Nephron (organoid): ENCODE results near the gene LRP10.

Source experiments
- H3K27ac Mint-ChIP-seq, 3 experiments: 2 replicates each; pipeline ENCODE4 v1.8.0; 2020; ENCODE audit warnings: mixed read lengths in 3 of 3, mild to moderate bottlenecking in 2 of 3, moderate library complexity in 1 of 3
- H3K27me3 Mint-ChIP-seq: 2 replicates; pipeline ENCODE4 v1.8.0; 2021; ENCODE audit warnings: low read depth, mild to moderate bottlenecking, moderate library complexity, mixed read lengths
- H3K36me3 Mint-ChIP-seq: 2 replicates; pipeline ENCODE4 v1.8.0; 2020; ENCODE audit warnings: low read depth, mixed read lengths
- H3K4me1 Mint-ChIP-seq: 2 replicates; pipeline ENCODE4 v1.8.0; 2020; ENCODE audit warnings: mixed read lengths
- H3K4me3 Mint-ChIP-seq, 3 experiments: 2 replicates each; pipeline ENCODE4 v1.8.0; 2020; ENCODE audit warnings: mild to moderate bottlenecking in 3 of 3, mixed read lengths in 3 of 3, moderate library complexity in 2 of 3
- H3K9me3 Mint-ChIP-seq: 2 replicates; pipeline ENCODE4 v1.8.0; 2020; ENCODE audit warnings: mixed read lengths
- TF ChIP-seq, protein P1 (sequence below), 3 experiments: fragments of 200-600 bp; sonication (generic); IDR thresholded peaks; one replicate each; pipeline ENCODE4 v1.5.0; 2021; ENCODE audit warnings: antibody characterized with exemption in 3 of 3; ENCODE audit not compliant: unreplicated experiment in 3 of 3

The LRP10 gene

DNA sequence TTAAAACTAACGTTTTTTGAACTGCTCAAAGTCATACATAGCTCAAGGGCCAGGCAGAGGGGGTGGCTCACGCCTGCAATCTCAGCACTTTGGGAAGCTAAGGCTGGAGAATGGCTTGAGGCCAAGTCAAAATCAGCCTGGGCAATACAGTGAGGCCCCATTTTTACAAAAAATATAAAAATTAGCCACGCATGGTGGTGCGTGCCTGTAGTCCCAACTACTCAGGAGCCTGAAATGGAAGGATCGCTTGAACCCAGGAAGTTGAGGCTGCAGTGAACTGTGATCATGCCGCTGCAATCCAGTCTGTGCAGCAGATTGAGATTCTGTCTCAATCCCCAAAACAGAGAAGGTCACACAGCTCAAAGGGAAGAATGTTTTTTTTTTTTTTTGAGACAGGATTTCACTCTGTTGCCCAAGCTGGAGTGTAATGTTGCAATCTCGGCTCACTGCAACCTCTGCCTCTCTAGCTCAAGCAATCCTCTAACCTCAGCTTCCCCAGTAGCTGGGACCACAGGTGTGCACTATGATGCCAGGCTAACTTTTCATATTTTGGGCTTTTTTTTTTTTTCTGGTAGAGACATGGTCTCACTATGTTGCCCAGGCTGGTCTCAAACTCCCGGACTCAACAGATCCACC lies 44.5 kb downstream of the LRP10 start:
- H3K27me3 Mint-ChIP-seq: no peaks in the 10 kb centered on the region
- no peak overlapping the region for H3K27ac Mint-ChIP-seq
- TF ChIP-seq, protein P1, sequence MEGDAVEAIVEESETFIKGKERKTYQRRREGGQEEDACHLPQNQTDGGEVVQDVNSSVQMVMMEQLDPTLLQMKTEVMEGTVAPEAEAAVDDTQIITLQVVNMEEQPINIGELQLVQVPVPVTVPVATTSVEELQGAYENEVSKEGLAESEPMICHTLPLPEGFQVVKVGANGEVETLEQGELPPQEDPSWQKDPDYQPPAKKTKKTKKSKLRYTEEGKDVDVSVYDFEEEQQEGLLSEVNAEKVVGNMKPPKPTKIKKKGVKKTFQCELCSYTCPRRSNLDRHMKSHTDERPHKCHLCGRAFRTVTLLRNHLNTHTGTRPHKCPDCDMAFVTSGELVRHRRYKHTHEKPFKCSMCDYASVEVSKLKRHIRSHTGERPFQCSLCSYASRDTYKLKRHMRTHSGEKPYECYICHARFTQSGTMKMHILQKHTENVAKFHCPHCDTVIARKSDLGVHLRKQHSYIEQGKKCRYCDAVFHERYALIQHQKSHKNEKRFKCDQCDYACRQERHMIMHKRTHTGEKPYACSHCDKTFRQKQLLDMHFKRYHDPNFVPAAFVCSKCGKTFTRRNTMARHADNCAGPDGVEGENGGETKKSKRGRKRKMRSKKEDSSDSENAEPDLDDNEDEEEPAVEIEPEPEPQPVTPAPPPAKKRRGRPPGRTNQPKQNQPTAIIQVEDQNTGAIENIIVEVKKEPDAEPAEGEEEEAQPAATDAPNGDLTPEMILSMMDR (IDR thresholded peaks at IDR 0.05; ENCODE audit: unreplicated experiment in 3 of 3): no peak
- peak overlapping the region in 2 of 3 experiments; percentile 50 to 54 for H3K4me3 Mint-ChIP-seq
- no peaks in the 10 kb centered on the region for H3K9me3 Mint-ChIP-seq
- peaks cover 59% of the 10 kb centered on the region for H3K36me3 Mint-ChIP-seq
- H3K4me1 Mint-ChIP-seq: peaks cover 27% of the 10 kb centered on the region

DNA sequence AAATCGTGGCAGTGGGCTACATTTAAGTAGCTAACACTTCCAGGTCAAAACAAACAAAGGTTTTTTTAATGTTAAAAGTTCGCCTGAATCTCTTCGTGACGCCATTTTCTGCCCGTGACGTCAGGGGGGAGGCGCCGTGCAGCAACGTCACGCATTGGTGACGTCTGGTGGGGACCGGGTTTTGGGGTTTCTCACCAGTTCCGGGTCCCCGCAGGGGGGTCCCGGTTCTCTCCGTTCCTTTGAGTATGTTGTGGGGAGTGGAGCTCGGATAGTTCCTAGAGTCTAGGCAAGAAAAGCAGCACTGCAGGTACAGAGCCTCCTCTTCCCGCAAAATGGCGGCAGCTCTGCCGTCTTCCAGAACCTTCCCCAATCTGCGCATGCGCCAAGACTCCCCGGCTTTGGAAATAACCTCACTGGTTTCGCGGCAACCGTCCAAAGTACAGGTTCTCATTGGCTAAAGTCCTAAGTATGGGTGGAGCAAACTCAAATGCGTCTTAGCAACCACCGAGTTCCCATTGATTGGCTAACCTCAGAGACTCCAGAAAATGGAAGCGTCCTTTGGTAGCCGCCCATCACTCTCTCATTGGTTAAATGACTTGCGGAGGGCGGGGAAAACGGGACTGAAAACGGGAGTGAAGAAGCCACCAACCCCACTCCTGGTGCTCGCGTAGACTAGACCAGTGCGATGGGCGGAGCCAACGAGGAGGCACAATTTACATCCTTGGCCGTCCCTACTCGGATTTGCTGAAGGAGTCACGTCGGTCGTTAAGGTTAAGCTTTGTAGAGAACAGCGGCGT lies 47.5 kb downstream of the LRP10 start, which contains the start of gene RBM23:
Gene RBM23, minus strand, starts transcription at position 346 of the 797 bp plus-strand sequence.
- no peaks in the 10 kb centered on the region for H3K9me3 Mint-ChIP-seq
- TF ChIP-seq, protein P1 (IDR thresholded peaks at IDR 0.05; ENCODE audit: unreplicated experiment in 3 of 3): no peak
- H3K4me3 Mint-ChIP-seq: peak within 1 kb of the TSS; percentile 91 to 94 (median 91)
- no peaks in the 10 kb centered on the region for H3K27me3 Mint-ChIP-seq
- H3K4me1 Mint-ChIP-seq: peaks cover 18% of the 10 kb centered on the region
- peak within 1 kb of the TSS; percentile 98 to 99 (median 99) for H3K27ac Mint-ChIP-seq
- H3K36me3 Mint-ChIP-seq: peaks cover 64% of the 10 kb centered on the region

DNA sequence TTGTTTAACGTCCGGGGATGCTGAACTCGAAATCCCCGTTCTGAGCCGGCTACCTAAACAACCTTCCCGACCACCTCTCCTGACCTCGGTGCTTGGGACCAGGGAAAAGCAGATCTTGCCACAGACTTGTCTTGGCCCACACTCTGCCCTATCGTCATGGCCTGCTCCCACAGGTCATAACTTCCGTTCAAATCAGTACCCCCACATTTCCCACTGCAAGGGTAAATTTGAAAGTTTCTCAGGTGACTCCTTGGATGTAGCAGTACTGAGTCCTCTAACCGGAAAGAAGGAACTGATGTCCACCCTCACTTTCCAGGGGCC lies 48.0 kb downstream of the LRP10 start:
- Mint-ChIP-seq H3K27me3 (no peaks in the 10 kb centered on the region), H3K9me3 (no peaks in the 10 kb centered on the region), H3K27ac (peak overlapping the region; percentile 98 to 99 (median 99)), H3K36me3 (peaks cover 70% of the 10 kb centered on the region), H3K4me3 (peak overlapping the region; percentile 91 to 94 (median 91)), H3K4me1 (peaks cover 18% of the 10 kb centered on the region)
- TF ChIP-seq, protein P1 (IDR thresholded peaks at IDR 0.05; ENCODE audit: unreplicated experiment in 3 of 3): no peak

DNA sequence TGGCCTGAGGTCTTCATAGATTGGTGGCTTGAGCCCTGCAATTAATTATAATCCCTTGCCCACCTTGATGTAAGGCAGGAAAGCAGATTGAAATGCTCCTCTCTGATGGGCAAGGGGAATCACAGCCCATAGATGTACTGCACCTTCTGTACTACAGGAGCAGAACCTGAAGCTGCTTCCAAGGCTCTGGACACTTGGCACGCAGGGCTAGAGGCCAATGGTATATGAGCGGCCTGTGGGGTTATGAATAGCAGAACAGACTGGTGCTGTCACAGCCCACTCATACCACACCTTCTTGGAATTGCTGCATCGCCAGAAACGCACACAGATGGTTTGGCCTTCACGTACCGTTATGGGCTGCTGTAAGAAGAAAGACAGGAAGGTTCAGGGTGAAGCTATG lies 49.2 kb downstream of the LRP10 start:
- Mint-ChIP-seq H3K27me3 (no peaks in the 10 kb centered on the region), H3K27ac (peak overlapping the region in 2 of 3 experiments; percentile 69 to 98), H3K4me1 (peaks cover 18% of the 10 kb centered on the region), H3K36me3 (peaks cover 66% of the 10 kb centered on the region), H3K9me3 (no peaks in the 10 kb centered on the region), H3K4me3 (peak overlapping the region in 1 of 3 experiments; percentile 8)
- TF ChIP-seq, protein P1 (IDR thresholded peaks at IDR 0.05; ENCODE audit: unreplicated experiment in 3 of 3): no peak

DNA sequence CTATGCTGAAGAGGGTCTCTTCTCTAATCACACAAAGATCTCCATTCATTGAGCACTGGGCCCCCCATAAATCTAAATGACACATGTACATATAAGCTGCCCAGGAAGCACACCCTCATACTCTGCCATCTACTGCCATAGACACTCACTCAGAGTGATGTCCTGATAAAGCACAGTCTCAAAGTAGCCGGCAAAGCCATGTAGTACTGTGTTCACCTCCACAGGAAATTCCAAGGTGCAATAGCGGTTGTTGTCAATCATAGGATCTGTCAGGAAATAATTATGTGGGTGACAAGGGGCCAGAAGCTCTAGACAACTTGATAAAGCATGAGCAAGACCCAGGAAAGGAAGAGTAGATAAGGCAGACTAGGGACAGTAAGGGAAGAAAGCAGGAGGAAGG lies 50.8 kb downstream of the LRP10 start:
- H3K36me3 Mint-ChIP-seq: peaks cover 67% of the 10 kb centered on the region

More for the DNA sequence above, 50.8 kb downstream of the LRP10 start:
- H3K4me1 Mint-ChIP-seq: peaks cover 14% of the 10 kb centered on the region
- no peaks in the 10 kb centered on the region for H3K9me3 Mint-ChIP-seq
- TF ChIP-seq, protein P1 (IDR thresholded peaks at IDR 0.05; ENCODE audit: unreplicated experiment in 3 of 3): no peak
- no peak overlapping the region for H3K27ac Mint-ChIP-seq
- H3K4me3 Mint-ChIP-seq: no peak overlapping the region
- H3K27me3 Mint-ChIP-seq: no peaks in the 10 kb centered on the region
